GM12878 (cell line): Measurements from ENCODE around the gene ZDHHC14. TPM values are rescaled to one million over a fixed set of nuclear protein-coding genes. Genes with fewer than 3 reads are reported as not detected.

Experiments used
- ATAC-seq: fragments of 200-7000 bp; cut with Tn5 transposase; 3 replicates; pipeline ENCODE4 v1.9.1; 2020; ENCODE audit warnings: mild to moderate bottlenecking, moderate library complexity
- BruUV-seq: library from RNA; stranded (reverse); fragments of 400-500 nt; replicated peaks from 2 replicates; lab custom pipeline; 2021; lab: Mats Ljungman, UMichigan
- CTCF ChIA-PET: fragments of 300-600 bp; sonication (Branson Sonifier 250); formaldehyde crosslinking; extraction: SDS; loops from one replicate; lab custom pipeline; 2021; ENCODE audit warnings: inconsistent platforms; lab: Yijun Ruan, JAX
- POLR2A ChIA-PET: fragments of 350-600 bp; formaldehyde crosslinking; extraction: SDS; loops from one replicate; lab custom pipeline; 2021; ENCODE audit warnings: inconsistent platforms; lab: Charles Lee
- RAD21 ChIA-PET: fragments of 300-600 bp; sonication (Branson Sonifier 250); formaldehyde crosslinking; loops from one replicate; lab custom pipeline; 2023; ENCODE audit warnings: antibody characterized with exemption; ENCODE audit not compliant: unreplicated experiment; lab: Charles Lee
- SMC1A ChIA-PET: fragments of 300-600 bp; sonication (Branson Sonifier 250); formaldehyde crosslinking; loops from one replicate; lab custom pipeline; 2023; ENCODE audit not compliant: unreplicated experiment, uncharacterized antibody; lab: Charles Lee
- DNase-seq: peaks from one replicate; pipeline ENCODE4 v3.0.0-alpha.2; 2011; ENCODE audit warnings: low read depth, low spot score
- FAIRE-seq: peaks from 3 replicates; lab custom pipeline; 2011; peaks lifted over from hg19 to GRCh38; lab: Jason Lieb, UNC
- H2AFZ ChIP-seq: 2 replicates; pipeline ENCODE4 v1.6.0; 2011; ENCODE audit warnings: low read depth, low read length, control low read depth; ENCODE audit not compliant: control insufficient read depth
- H3K27ac ChIP-seq: 2 replicates; pipeline ENCODE4 v1.5.1; 2011; ENCODE audit warnings: control low read depth; ENCODE audit not compliant: control insufficient read depth, insufficient read depth
- H3K27me3 ChIP-seq, 2 experiments: replicated peaks in 1 of 2; 2 replicates each; pipeline versions ENCODE4 v1.6.0 to v1.6.1; 2011; ENCODE audit warnings: low read length in 1 of 2; ENCODE audit not compliant: control insufficient read depth in 2 of 2, insufficient read depth in 2 of 2
- H3K36me3 ChIP-seq, 2 experiments: 2 replicates each; pipeline ENCODE4 v1.5.1; 2011; ENCODE audit warnings: low read length in 1 of 2; ENCODE audit not compliant: control insufficient read depth in 2 of 2, insufficient read depth in 2 of 2
- H3K4me1 ChIP-seq: 2 replicates; pipeline ENCODE4 v1.6.1; 2011; ENCODE audit warnings: mild to moderate bottlenecking, low read length, moderate library complexity, mixed read lengths; ENCODE audit not compliant: control insufficient read depth, insufficient read depth
- H3K4me2 ChIP-seq: 2 replicates; pipeline ENCODE4 v1.6.0; 2011; ENCODE audit warnings: control low read depth; ENCODE audit not compliant: control insufficient read depth, insufficient read depth
- H3K4me3 ChIP-seq: fragments of 200-600 bp; sonication (generic); 2 replicates; pipeline ENCODE4 v1.5.1; 2016
- H3K79me2 ChIP-seq: 2 replicates; pipeline ENCODE4 v1.6.0; 2011; ENCODE audit warnings: low read length; ENCODE audit not compliant: control insufficient read depth, insufficient read depth
- H3K9ac ChIP-seq: 2 replicates; pipeline ENCODE4 v1.8.0; 2011; ENCODE audit warnings: low read length, control low read depth, mixed read lengths; ENCODE audit not compliant: control insufficient read depth, insufficient read depth
- H3K9me3 ChIP-seq: replicated peaks from 3 replicates; pipeline ENCODE4 v1.5.1; 2011; ENCODE audit warnings: mild to moderate bottlenecking, low read length; ENCODE audit not compliant: control insufficient read depth, insufficient read depth
- H4K20me1 ChIP-seq: 2 replicates; pipeline ENCODE4 v1.6.0; 2011; ENCODE audit not compliant: control insufficient read depth, insufficient read depth
- ATF7 ChIP-seq: fragments of 450-650 bp; IDR thresholded peaks from 2 replicates; pipeline ENCODE4 v1.6.1; 2016; ENCODE audit warnings: low read depth, mild to moderate bottlenecking
- CBFB ChIP-seq: IDR thresholded peaks from 2 replicates; pipeline ENCODE4 v1.6.1; 2016; ENCODE audit warnings: antibody characterized with exemption, low read depth
- CHD1 ChIP-seq: IDR thresholded peaks from 2 replicates; pipeline ENCODE4 v1.6.1; 2012; ENCODE audit warnings: low read depth, low read length, improper control_type of control experiment
- CHD2 ChIP-seq: IDR thresholded peaks from 2 replicates; pipeline ENCODE4 v1.6.1; 2011; ENCODE audit warnings: low read depth, low read length, improper control_type of control experiment, borderline replicate concordance
- JUNB ChIP-seq: IDR thresholded peaks from 2 replicates; pipeline ENCODE4 v1.6.1; 2016; ENCODE audit warnings: antibody characterized with exemption, mild to moderate bottlenecking
- MEF2B ChIP-seq: fragments of 450-650 bp; IDR thresholded peaks from 2 replicates; pipeline ENCODE4 v1.6.1; 2018; ENCODE audit warnings: mild to moderate bottlenecking, moderate library complexity; ENCODE audit not compliant: partially characterized antibody, poor library complexity, severe bottlenecking
- NFIC ChIP-seq: IDR thresholded peaks from 2 replicates; pipeline ENCODE4 v1.6.1; 2012; ENCODE audit warnings: low read depth, mild to moderate bottlenecking, inconsistent platforms, low read length, moderate library complexity
- NFXL1 ChIP-seq: fragments of 450-650 bp; IDR thresholded peaks from 2 replicates; pipeline ENCODE4 v1.6.1; 2017; ENCODE audit warnings: antibody characterized with exemption, mild to moderate bottlenecking, borderline replicate concordance
- RUNX3 ChIP-seq: IDR thresholded peaks from 2 replicates; pipeline ENCODE4 v1.6.1; 2012; ENCODE audit warnings: low read length, inconsistent platforms
- SPI1 ChIP-seq: IDR thresholded peaks from 2 replicates; pipeline ENCODE4 v1.6.1; 2011; ENCODE audit warnings: low read depth, mild to moderate bottlenecking, low read length, moderate library complexity, borderline replicate concordance; ENCODE audit not compliant: insufficient read depth
- SRF ChIP-seq, 2 experiments: IDR thresholded peaks; 2 replicates each; pipeline ENCODE4 v1.6.1; 2011; ENCODE audit warnings: low read depth in 2 of 2, low read length in 2 of 2, mild to moderate bottlenecking in 1 of 2, moderate library complexity in 1 of 2
- STAT3 ChIP-seq: IDR thresholded peaks from 2 replicates; pipeline ENCODE4 v1.6.1; 2011; ENCODE audit warnings: low read depth, low read length, improper control_type of control experiment
- SUZ12 ChIP-seq: fragments of 200-600 bp; sonication (generic); IDR thresholded peaks from one replicate; pipeline ENCODE4 v1.6.1; 2018; ENCODE audit warnings: antibody characterized with exemption, mild to moderate bottlenecking; ENCODE audit not compliant: unreplicated experiment
- YBX1 ChIP-seq: fragments of 450-650 bp; IDR thresholded peaks from 2 replicates; pipeline ENCODE4 v1.6.1; 2016; ENCODE audit warnings: antibody characterized with exemption
- WGBS: methylation state at CpG from one replicate; pipeline ENCODE4 v1.1.6; 2016; ENCODE audit warnings: low lambda C conversion rate; ENCODE audit not compliant: insufficient replicate concordance, insufficient coverage; ENCODE audit errors: missing lambda C conversion rate; 5-methylcytosine and 5-hydroxymethylcytosine counted together
- in situ Hi-C: fragments of 300-500 bp; cut with MboI; formaldehyde crosslinking; loops from 9 replicates; pipeline ENCODE4 v1.14.3; 2018; ENCODE audit warnings: mixed read lengths
- intact Hi-C: fragments of 100-400 bp; cut with micrococcal nuclease; formaldehyde crosslinking; loops from one replicate; pipeline ENCODE4 v1.14.2; 2022; ENCODE audit not compliant: unreplicated experiment
- polyA plus RNA-seq, 11 experiments: library from polyadenylated mRNA; depleted of rRNA in 4 of 11; unstranded in 6 of 11; stranded (reverse) in 5 of 11; fragments of >200 nt; fragmentation: Nextera tagmentation in 4 of 11; fragmentation: Illumina TruSeq in 1 of 11; extraction: Ambion mirVana in 4 of 11; extraction: Trizol in 1 of 11; gene quantifications; 1 replicate in 1 of 11; 2 replicates in 10 of 11; pipeline versions ENCODE4 v1.2.1 to v1.2.3, GENCODE V29; 2011 to 2016; ENCODE audit warnings: inconsistent platforms in 2 of 11, missing spikeins in 2 of 11, low read depth in 1 of 11
- total RNA-seq, 4 experiments: library from RNA; depleted of rRNA in 3 of 4; stranded (reverse); fragments of >200 nt in 3 of 4; fragmentation: Illumina TruSeq in 1 of 4; extraction: Trizol in 1 of 4; gene quantifications; 2 replicates each; pipeline versions ENCODE4 v1.2.1 to v1.2.3, GENCODE V29; 2013 to 2021
- TF ChIP-seq, protein P1 (sequence below): fragments of 450-650 bp; IDR thresholded peaks from 2 replicates; pipeline ENCODE4 v1.6.1; 2017; ENCODE audit warnings: borderline replicate concordance
- TF ChIP-seq, protein P2 (sequence below): fragments of 450-650 bp; IDR thresholded peaks from 2 replicates; pipeline ENCODE4 v1.6.1; 2016; ENCODE audit warnings: mild to moderate bottlenecking, moderate library complexity, borderline replicate concordance
- TF ChIP-seq, protein P3 (sequence below): fragments of 450-650 bp; IDR thresholded peaks from 2 replicates; pipeline ENCODE4 v1.6.1; 2017; ENCODE audit warnings: low read depth, mild to moderate bottlenecking, moderate library complexity

ZDHHC14 gene
- total and polyA plus RNA-seq, 10 of the 15 experiments (the other 5 are each of a cell fraction or from before 2014, with no cell fraction given): 0.15 to 16.0 (median 0.76) TPM; not detected in 1

DNA sequence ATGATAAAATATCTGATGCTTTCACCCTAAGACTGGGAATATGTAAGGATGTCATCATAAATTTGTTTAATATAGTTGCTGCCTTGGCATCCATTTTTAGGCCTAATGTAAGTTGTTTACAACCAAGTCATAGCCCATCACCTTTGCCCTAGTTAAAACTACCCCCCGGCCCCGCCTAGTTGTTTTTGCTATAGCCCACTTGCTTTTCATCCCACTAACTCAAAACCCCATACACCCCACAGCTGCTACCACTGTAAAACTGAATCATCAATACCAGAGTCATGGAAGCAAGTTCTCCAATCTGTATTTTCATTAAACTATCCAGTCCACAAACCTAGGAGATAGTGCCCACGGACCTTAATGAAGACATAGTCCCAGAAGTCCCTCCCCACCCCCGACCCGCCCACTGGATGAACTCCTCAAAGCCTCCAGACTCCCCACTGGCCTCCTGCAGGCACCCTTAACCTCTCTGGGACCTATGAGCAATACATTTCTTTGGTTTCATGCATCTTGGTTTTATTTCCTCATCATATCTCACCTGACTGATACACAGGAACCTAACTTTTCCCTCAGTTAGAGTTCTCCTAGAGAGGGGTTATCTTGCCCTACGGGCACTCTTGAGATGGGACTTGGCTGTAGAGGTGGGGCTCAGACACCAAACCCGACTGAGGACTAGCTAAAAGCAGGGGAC is 12.5 kb upstream of the ZDHHC14 start:
- SMC1A ChIA-PET: interaction anchor here (1.1 to 3.8 kb wide), 8 partner anchors 11 to 388 kb away, joined by 3 to 17 read pairs (median 5); no protein-coding TSS in a partner anchor
- CTCF ChIA-PET: interaction anchor here (1.0 to 2.6 kb wide), 3 partner anchors 43 to 202 kb away, joined by 3 to 13 read pairs (median 4); no protein-coding TSS in a partner anchor
- Histone ChIP-seq H3K4me3 (no peak overlapping the region), H3K4me2 (no peak overlapping the region), H3K79me2 (no peaks in the 10 kb centered on the region), H3K9ac (no peak overlapping the region), H3K27ac (no peak overlapping the region), H3K27me3 (peaks cover 0 to 12% of the 10 kb centered on the region in 2 experiments; a peak in 3 of 4 replicates), H3K36me3 (no peaks in the 10 kb centered on the region), H3K4me1 (peaks cover 15% of the 10 kb centered on the region), H4K20me1 (no peaks in the 10 kb centered on the region; the same call in 1 of the 2 replicates), H2AFZ (no peak overlapping the region), H3K9me3 (no peaks in the 10 kb centered on the region)
- BruUV-seq: no TSS peak
- ATAC-seq (peak; percentile 49), DNase-seq (no peak)
- POLR2A ChIA-PET: interaction anchor here (1.6 to 2.3 kb wide), 2 partner anchors 11 to 41 kb away, joined by 6 to 16 read pairs; no protein-coding TSS in a partner anchor
- in situ Hi-C loops: no loop called here
- no peak for TF ChIP-seq ATF7
- TF ChIP-seq, protein P1, sequence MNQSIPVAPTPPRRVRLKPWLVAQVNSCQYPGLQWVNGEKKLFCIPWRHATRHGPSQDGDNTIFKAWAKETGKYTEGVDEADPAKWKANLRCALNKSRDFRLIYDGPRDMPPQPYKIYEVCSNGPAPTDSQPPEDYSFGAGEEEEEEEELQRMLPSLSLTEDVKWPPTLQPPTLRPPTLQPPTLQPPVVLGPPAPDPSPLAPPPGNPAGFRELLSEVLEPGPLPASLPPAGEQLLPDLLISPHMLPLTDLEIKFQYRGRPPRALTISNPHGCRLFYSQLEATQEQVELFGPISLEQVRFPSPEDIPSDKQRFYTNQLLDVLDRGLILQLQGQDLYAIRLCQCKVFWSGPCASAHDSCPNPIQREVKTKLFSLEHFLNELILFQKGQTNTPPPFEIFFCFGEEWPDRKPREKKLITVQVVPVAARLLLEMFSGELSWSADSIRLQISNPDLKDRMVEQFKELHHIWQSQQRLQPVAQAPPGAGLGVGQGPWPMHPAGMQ: no peak
- no peak for TF ChIP-seq YBX1
- TF ChIP-seq, protein P2, sequence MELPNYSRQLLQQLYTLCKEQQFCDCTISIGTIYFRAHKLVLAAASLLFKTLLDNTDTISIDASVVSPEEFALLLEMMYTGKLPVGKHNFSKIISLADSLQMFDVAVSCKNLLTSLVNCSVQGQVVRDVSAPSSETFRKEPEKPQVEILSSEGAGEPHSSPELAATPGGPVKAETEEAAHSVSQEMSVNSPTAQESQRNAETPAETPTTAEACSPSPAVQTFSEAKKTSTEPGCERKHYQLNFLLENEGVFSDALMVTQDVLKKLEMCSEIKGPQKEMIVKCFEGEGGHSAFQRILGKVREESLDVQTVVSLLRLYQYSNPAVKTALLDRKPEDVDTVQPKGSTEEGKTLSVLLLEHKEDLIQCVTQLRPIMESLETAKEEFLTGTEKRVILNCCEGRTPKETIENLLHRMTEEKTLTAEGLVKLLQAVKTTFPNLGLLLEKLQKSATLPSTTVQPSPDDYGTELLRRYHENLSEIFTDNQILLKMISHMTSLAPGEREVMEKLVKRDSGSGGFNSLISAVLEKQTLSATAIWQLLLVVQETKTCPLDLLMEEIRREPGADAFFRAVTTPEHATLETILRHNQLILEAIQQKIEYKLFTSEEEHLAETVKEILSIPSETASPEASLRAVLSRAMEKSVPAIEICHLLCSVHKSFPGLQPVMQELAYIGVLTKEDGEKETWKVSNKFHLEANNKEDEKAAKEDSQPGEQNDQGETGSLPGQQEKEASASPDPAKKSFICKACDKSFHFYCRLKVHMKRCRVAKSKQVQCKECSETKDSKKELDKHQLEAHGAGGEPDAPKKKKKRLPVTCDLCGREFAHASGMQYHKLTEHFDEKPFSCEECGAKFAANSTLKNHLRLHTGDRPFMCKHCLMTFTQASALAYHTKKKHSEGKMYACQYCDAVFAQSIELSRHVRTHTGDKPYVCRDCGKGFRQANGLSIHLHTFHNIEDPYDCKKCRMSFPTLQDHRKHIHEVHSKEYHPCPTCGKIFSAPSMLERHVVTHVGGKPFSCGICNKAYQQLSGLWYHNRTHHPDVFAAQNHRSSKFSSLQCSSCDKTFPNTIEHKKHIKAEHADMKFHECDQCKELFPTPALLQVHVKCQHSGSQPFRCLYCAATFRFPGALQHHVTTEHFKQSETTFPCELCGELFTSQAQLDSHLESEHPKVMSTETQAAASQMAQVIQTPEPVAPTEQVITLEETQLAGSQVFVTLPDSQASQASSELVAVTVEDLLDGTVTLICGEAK: no peak
- no peak for TF ChIP-seq JUNB
- TF ChIP-seq MEF2B: no peak
- TF ChIP-seq NFIC: no peak
- TF ChIP-seq SRF (IDR thresholded peaks at IDR 0.05; ENCODE audit: low read depth in 2 of 2, low read length in 2 of 2): no peak
- no peak for TF ChIP-seq CHD1
- TF ChIP-seq SUZ12: no peak
- TF ChIP-seq STAT3: no peak
- TF ChIP-seq, protein P3, sequence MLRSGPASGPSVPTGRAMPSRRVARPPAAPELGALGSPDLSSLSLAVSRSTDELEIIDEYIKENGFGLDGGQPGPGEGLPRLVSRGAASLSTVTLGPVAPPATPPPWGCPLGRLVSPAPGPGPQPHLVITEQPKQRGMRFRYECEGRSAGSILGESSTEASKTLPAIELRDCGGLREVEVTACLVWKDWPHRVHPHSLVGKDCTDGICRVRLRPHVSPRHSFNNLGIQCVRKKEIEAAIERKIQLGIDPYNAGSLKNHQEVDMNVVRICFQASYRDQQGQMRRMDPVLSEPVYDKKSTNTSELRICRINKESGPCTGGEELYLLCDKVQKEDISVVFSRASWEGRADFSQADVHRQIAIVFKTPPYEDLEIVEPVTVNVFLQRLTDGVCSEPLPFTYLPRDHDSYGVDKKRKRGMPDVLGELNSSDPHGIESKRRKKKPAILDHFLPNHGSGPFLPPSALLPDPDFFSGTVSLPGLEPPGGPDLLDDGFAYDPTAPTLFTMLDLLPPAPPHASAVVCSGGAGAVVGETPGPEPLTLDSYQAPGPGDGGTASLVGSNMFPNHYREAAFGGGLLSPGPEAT: no peak
- TF ChIP-seq RUNX3: no peak
- TF ChIP-seq NFXL1: no peak
- TF ChIP-seq CHD2: no peak
- TF ChIP-seq CBFB: no peak
- TF ChIP-seq SPI1: no peak
- TF ChIP-seq, all 136 proteins: peak for 0
- 40% methylated on average over 7 of the region's 7 CpGs for WGBS
- intact Hi-C loops: loop anchor here (2.0 to 5.0 kb wide), 2 partner anchors 46 to 94 kb away; partner anchors contain the start of gene TMEM242
- RAD21 ChIA-PET: interaction anchor here (1.0 to 2.3 kb wide), 9 partner anchors 11 to 298 kb away, joined by 3 to 13 read pairs (median 6); partner anchors contain the start of gene TMEM242
- no peak for FAIRE-seq
